Mucosa of descending colon (tissue), 3 donors: ENCODE measurements around the gene BEGAIN. TPM values are rescaled to one million over a fixed set of nuclear protein-coding genes. Genes with fewer than 3 reads are reported as not detected.

Experiments used
- ATAC-seq: fragments of 200-7000 bp; cut with Tn5 transposase; one replicate; pipeline ENCODE4 v1.9.1; 2020; ENCODE audit warnings: mild to moderate bottlenecking, moderate library complexity
- DNase-seq, 3 donors: peaks; one replicate each; pipeline ENCODE4 v3.0.0-alpha.2; 2020
- H3K36me3 ChIP-seq: fragments of 200-600 bp; one replicate; pipeline ENCODE4 v1.8.0; 2021; ENCODE audit warnings: low read depth, mild to moderate bottlenecking
- H3K4me1 ChIP-seq: fragments of 200-600 bp; one replicate; pipeline ENCODE4 v1.8.0; 2021; ENCODE audit warnings: low read depth, mild to moderate bottlenecking
- H3K4me3 ChIP-seq: fragments of 200-600 bp; one replicate; pipeline ENCODE4 v1.8.0; 2021; ENCODE audit warnings: mild to moderate bottlenecking
- H3K9me3 ChIP-seq: fragments of 200-600 bp; one replicate; pipeline ENCODE4 v1.8.0; 2021; ENCODE audit warnings: mild to moderate bottlenecking
- CTCF ChIP-seq: fragments of 200-600 bp; IDR thresholded peaks from one replicate; pipeline ENCODE4 v1.8.0; 2022; ENCODE audit warnings: antibody characterized with exemption, mild to moderate bottlenecking
- intact Hi-C, 2 donors: fragments of 100-400 bp; cut with DNase I in 1 of 2; cut with micrococcal nuclease in 1 of 2; formaldehyde crosslinking; loops; one replicate each; pipeline versions ENCODE4 v1.11.0 to v1.11.1; 2022; cut with DNase I, micrococcal nuclease
- total RNA-seq, 3 donors: library from RNA; stranded (reverse); fragmentation: NEBNext Ultra II Directional in 2 of 3; extraction: Animal tissue kit (Norgen Biotek cat#: 25700) in 2 of 3; gene quantifications; one replicate each; pipeline versions ENCODE4 v1.2.1 to v1.2.4, GENCODE V29; 2021 to 2023
- donor health status: DM: no; HTN: no; CAD: no; lungs with moderate emphysema.
- donor health status: DM: no; HTN: no; CAD: no.
- donor health status: DM: no; HTN: yes; CAD: no.

Gene BEGAIN
- total RNA-seq, 3 donors from 2014 or later, result 0.75 to 2.5 (median 1.1) TPM

GRCh38 chr14:100573002-100573756 lies 14.0 kb downstream of the BEGAIN start:
- ATAC-seq (no peak), DNase-seq (no peak)
- TF ChIP-seq CTCF, result no peak
- H3K4me1 ChIP-seq, result peaks cover 5% of the 10 kb centered on the region
- H3K36me3 ChIP-seq, result no peaks in the 10 kb centered on the region
- no peaks in the 10 kb centered on the region for H3K9me3 ChIP-seq
- no peak overlapping the region for H3K4me3 ChIP-seq
- intact Hi-C loops, result no loop called here

DNA sequence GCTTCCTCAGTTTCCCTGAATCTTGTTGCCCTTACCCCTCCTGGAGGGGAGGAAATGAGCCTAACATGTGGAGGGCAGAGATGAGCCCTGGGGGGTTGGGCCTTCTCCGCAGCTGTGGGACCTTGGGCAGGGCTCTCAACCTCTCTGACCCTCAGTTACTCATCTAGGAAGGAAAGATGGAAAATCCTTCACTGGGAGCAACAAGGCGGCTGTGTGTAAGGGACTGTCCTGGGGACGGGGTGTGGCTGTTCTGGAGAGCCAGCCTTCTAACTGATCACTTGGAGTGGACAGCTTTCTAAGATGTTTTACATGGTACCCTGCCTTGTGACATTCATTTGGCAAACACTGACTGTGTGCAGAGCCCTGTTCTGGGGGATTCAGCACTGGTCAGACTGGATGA lies 14.7 kb downstream of the BEGAIN start:
- Histone ChIP-seq H3K4me1 (peaks cover 7% of the 10 kb centered on the region), H3K9me3 (no peaks in the 10 kb centered on the region), H3K4me3 (no peak overlapping the region), H3K36me3 (no peaks in the 10 kb centered on the region)
- intact Hi-C loops, result no loop called here
- ATAC-seq (no peak), DNase-seq (no peak)
- TF ChIP-seq CTCF, result no peak

- H3K4me3 ChIP-seq, result no peak overlapping the region
- ATAC-seq (no peak), DNase-seq (no peak)
- H3K9me3 ChIP-seq, result no peaks in the 10 kb centered on the region
- H3K36me3 ChIP-seq, result no peaks in the 10 kb centered on the region
- no peak for TF ChIP-seq CTCF
- peaks cover 9% of the 10 kb centered on the region for H3K4me1 ChIP-seq
- intact Hi-C loops, result no loop called here
Measured at GRCh38 chr14:100571837-100572236, 15.4 kb downstream of the BEGAIN start.

DNA sequence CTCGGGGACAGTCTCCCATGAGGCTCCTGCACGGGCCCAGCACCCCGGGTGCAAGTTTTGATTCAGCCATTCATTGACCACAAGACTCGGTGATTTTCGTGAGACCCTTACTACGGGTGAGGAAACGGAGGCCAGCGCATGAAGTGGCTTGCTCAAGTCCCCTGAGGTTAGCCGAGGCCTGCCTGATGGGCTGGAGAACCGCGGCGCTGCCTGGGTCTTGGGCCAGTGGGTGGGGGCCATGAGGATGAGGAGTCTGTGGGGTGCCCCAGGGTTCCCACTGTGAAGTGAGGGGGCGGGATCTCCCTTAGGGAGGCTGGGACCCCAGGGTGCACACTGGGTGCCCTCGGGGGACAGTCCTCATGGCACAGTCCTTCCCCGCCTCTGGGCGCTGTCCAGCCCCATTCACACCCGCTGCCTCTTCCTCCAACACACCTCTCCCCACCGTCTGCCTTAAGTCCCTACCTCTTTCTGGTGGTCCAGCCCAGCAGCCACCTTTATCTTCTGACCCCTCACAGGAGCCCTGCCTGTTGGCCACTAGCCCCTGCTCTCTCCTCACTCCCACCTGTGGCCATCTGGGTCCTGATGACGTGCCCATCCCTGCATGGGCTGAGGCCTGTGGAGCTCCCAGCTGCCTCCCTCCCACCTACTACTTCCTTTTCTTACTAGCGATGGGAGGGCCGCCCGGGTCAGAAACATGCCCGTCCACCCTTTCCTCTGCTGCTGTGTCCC lies 16.3 kb downstream of the BEGAIN start:
- no peak for ATAC-seq
- TF ChIP-seq CTCF, result no peak

DNA sequence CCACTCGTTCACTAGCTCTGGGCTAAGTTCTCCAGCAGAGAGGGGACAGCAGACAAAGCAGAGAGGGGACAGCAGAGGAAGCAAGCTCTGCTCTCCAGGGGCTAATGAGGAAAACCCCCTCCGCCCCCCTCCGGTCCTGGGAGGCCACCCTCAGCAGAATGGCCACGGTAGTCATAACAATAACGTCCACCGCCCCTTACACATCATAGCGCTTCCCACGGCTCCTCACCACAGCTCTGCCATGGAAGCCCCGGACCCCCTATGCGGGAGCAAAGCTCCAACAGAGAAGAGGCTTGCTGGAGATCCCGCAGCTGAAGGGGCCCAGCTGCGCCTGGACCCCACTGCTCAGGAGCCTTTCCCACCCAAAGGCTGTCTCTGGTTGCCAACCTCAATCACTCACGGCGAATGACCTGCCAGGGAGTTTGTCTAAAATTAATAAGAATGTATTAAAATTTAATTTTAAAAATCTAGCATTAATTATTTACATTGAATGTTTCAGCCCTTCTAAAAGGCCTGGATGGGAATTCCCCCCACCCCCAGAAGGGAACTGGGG lies 17.4 kb downstream of the BEGAIN start:
- peaks cover 9% of the 10 kb centered on the region for H3K4me1 ChIP-seq
- intact Hi-C loops, result no loop called here
- no peak for DNase-seq
- TF ChIP-seq CTCF, result no peak
- no peaks in the 10 kb centered on the region for H3K9me3 ChIP-seq
- H3K36me3 ChIP-seq, result no peaks in the 10 kb centered on the region
- no peak overlapping the region for H3K4me3 ChIP-seq
- ATAC-seq, result no peak

More for the DNA sequence above, 16.3 kb downstream of the BEGAIN start:
- H3K9me3 ChIP-seq, result no peaks in the 10 kb centered on the region
- H3K4me3 ChIP-seq, result no peak overlapping the region
- intact Hi-C loops, result no loop called here
- H3K4me1 ChIP-seq, result peaks cover 9% of the 10 kb centered on the region
- no peaks in the 10 kb centered on the region for H3K36me3 ChIP-seq
- no peak for DNase-seq
